DND-41 (cell line): ENCODE data around the gene TDG.

ENCODE experiments used
- ATAC-seq: fragments of 200-7000 bp; cut with Tn5 transposase; 3 replicates; pipeline ENCODE4 v1.9.1; 2021; ENCODE audit warnings: low read depth; ENCODE audit not compliant: insufficient read depth
- DNase-seq: peaks from one replicate; pipeline ENCODE4 v3.0.0-alpha.2; 2020
- H2AFZ ChIP-seq: 2 replicates; pipeline ENCODE4 v1.6.0; 2012; ENCODE audit warnings: low read depth, low read length
- H3K27ac ChIP-seq: 2 replicates; pipeline ENCODE4 v1.5.1; 2012; ENCODE audit warnings: low read length, inconsistent platforms
- H3K27me3 ChIP-seq: fragments of 200-600 bp; sonication (generic); 2 replicates; pipeline ENCODE4 v1.6.0; 2012; ENCODE audit warnings: low read length, mild to moderate bottlenecking, inconsistent platforms; ENCODE audit not compliant: insufficient read depth, poor library complexity
- H3K36me3 ChIP-seq: 2 replicates; pipeline ENCODE4 v1.5.1; 2012; ENCODE audit warnings: low read length, inconsistent platforms; ENCODE audit not compliant: insufficient read depth
- H3K4me1 ChIP-seq: 2 replicates; pipeline ENCODE4 v1.5.1; 2012; ENCODE audit warnings: mild to moderate bottlenecking, low read length; ENCODE audit not compliant: insufficient read depth
- H3K4me2 ChIP-seq: 2 replicates; pipeline ENCODE4 v1.6.0; 2012; ENCODE audit warnings: mild to moderate bottlenecking, moderate library complexity, low read length, inconsistent platforms; ENCODE audit not compliant: insufficient read depth
- H3K4me3 ChIP-seq, 2 experiments: fragments of 200-600 bp in 1 of 2; shearing (Covaris generic) in 1 of 2; 2 replicates each; pipeline ENCODE4 v1.5.1; 2012 to 2016; ENCODE audit warnings: inconsistent platforms in 2 of 2, low read length in 2 of 2, mild to moderate bottlenecking in 2 of 2, low read depth in 1 of 2, moderate library complexity in 1 of 2
- H3K79me2 ChIP-seq: 2 replicates; pipeline ENCODE4 v1.6.0; 2012; ENCODE audit warnings: low read length, inconsistent platforms; ENCODE audit not compliant: insufficient read depth
- H3K9ac ChIP-seq: 2 replicates; pipeline ENCODE4 v1.6.0; 2012; ENCODE audit warnings: low read depth, mild to moderate bottlenecking, inconsistent platforms, low read length, moderate library complexity
- H3K9me3 ChIP-seq: 2 replicates; pipeline ENCODE4 v1.5.1; 2012; ENCODE audit warnings: low read length, moderate library complexity, mild to moderate bottlenecking, inconsistent platforms; ENCODE audit not compliant: insufficient read depth, severe bottlenecking
- H4K20me1 ChIP-seq: 2 replicates; pipeline ENCODE4 v1.6.0; 2012; ENCODE audit warnings: low read length; ENCODE audit not compliant: insufficient read depth
- CTCF ChIP-seq: IDR thresholded peaks from 2 replicates; pipeline ENCODE4 v1.5.1; 2012; ENCODE audit warnings: borderline replicate concordance, low read length, moderate library complexity, mild to moderate bottlenecking; ENCODE audit not compliant: poor library complexity, severe bottlenecking; ENCODE audit errors: extremely low read depth
- EZH2 ChIP-seq: IDR thresholded peaks from 3 replicates; pipeline ENCODE4 v1.6.1; 2012; ENCODE audit warnings: borderline replicate concordance, low read depth, mild to moderate bottlenecking, moderate library complexity, low read length, inconsistent platforms; ENCODE audit not compliant: severe bottlenecking

TDG gene

GRCh38 chr12:103965590-103966504 is at the start of gene TDG:
TSS of gene TDG (plus strand) at chr12:103965872. CDS start at chr12:103966038, 166 bp downstream.
- Histone ChIP-seq H3K4me1 (peaks cover 39% of the 10 kb centered on the region), H3K4me3 (peak within 1 kb of the TSS; percentile 43 to 77), H3K4me2 (peak within 1 kb of the TSS; percentile 66), H4K20me1 (peaks cover 16% of the 10 kb centered on the region), H3K27me3 (no peaks in the 10 kb centered on the region), H3K36me3 (peaks cover 23% of the 10 kb centered on the region), H3K9me3 (no peaks in the 10 kb centered on the region), H3K9ac (peak within 1 kb of the TSS; percentile 83), H2AFZ (peak within 1 kb of the TSS; percentile 94), H3K79me2 (peaks cover 69% of the 10 kb centered on the region), H3K27ac (peak within 1 kb of the TSS; percentile 91)
- ATAC-seq (peak; percentile 94), DNase-seq (peak; percentile 99)
- no peak for TF ChIP-seq EZH2
- peak; percentile 16 for TF ChIP-seq CTCF

- no peak overlapping the region for H3K27ac ChIP-seq
- no peaks in the 10 kb centered on the region for H3K36me3 ChIP-seq
- peaks cover 5% of the 10 kb centered on the region for H3K27me3 ChIP-seq
- no peaks in the 10 kb centered on the region for H3K4me1 ChIP-seq
- no peak overlapping the region for H3K9ac ChIP-seq
- no peaks in the 10 kb centered on the region for H3K79me2 ChIP-seq
- H3K9me3 ChIP-seq = no peaks in the 10 kb centered on the region
- no peak overlapping the region for H2AFZ ChIP-seq
- ATAC-seq (no peak), DNase-seq (no peak)
- H4K20me1 ChIP-seq = no peaks in the 10 kb centered on the region
- TF ChIP-seq EZH2 (no peak), CTCF (no peak)
- no peak overlapping the region for H3K4me2 ChIP-seq
- no peak overlapping the region for H3K4me3 ChIP-seq
Observed at GRCh38 chr12:103917873-103918272, 47.8 kb upstream of the TDG start.

- Histone ChIP-seq H3K4me1 (peaks cover 12% of the 10 kb centered on the region), H3K36me3 (no peaks in the 10 kb centered on the region), H3K4me3 (no peak overlapping the region), H3K9ac (no peak overlapping the region), H3K79me2 (no peaks in the 10 kb centered on the region), H3K27me3 (peaks cover 2% of the 10 kb centered on the region), H2AFZ (no peak overlapping the region), H3K4me2 (no peak overlapping the region), H3K27ac (no peak overlapping the region), H4K20me1 (no peaks in the 10 kb centered on the region), H3K9me3 (no peaks in the 10 kb centered on the region)
- TF ChIP-seq CTCF = no peak
- no peak for TF ChIP-seq EZH2
- DNase-seq (no peak), ATAC-seq (no peak)
Observed at GRCh38 chr12:103924761-103925641, 40.7 kb upstream of the TDG start.
